Testis (tissue), 2 donors: Measurements from ENCODE around the gene MED9.

Experiments used
- CTCF ChIP-seq, 3 experiments: fragments of 450-650 bp in 2 of 3; fragments of 200-600 bp in 1 of 3; sonication (generic) in 1 of 3; IDR thresholded peaks; one replicate each; pipeline ENCODE4 v1.5.1; 2016 to 2019; ENCODE audit warnings: antibody characterized with exemption in 3 of 3, mild to moderate bottlenecking in 2 of 3, moderate library complexity in 1 of 3
- POLR2A ChIP-seq: fragments of 450-650 bp; IDR thresholded peaks from one replicate; pipeline ENCODE4 v1.6.1; 2017; ENCODE audit warnings: antibody characterized with exemption, mild to moderate bottlenecking, moderate library complexity

DNA sequence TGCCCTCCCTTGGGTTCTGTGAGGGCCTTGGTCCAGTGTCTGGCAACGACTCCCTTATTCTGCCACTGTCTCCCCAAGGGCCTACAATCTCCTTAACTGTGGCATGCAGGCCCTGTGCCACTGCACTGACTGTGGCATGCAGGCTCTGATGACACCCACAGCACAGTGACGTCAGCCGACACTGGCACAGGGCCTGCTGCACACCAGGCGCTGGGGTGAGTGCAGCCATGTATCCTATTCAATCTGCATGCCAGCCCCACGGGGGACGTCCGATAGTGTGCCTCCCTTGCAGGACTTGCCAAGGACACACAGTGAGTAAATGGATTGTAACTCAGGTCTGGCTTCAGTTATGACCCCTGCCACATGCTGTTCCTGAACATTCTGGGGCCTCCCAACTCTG, 59.2 kb downstream of the MED9 start:
- TF ChIP-seq CTCF (IDR thresholded peaks at IDR 0.05), result no peak
- TF ChIP-seq POLR2A, result no peak
